PC-9 (cell line): ENCODE results near the gene CFAP97D2.

ENCODE experiments used
- EZH2 ChIP-seq: fragments of 200-600 bp; sonication (generic); IDR thresholded peaks from 2 replicates; pipeline ENCODE4 v1.8.0; 2017; ENCODE audit warnings: antibody characterized with exemption, low read depth
- TF ChIP-seq, protein P1 (sequence below): fragments of 200-600 bp; sonication (generic); conservative IDR thresholded peaks from 2 replicates; pipeline ENCODE4 v1.6.1; 2017; ENCODE audit warnings: mixed run types, antibody characterized with exemption, mild to moderate bottlenecking, moderate library complexity

DNA sequence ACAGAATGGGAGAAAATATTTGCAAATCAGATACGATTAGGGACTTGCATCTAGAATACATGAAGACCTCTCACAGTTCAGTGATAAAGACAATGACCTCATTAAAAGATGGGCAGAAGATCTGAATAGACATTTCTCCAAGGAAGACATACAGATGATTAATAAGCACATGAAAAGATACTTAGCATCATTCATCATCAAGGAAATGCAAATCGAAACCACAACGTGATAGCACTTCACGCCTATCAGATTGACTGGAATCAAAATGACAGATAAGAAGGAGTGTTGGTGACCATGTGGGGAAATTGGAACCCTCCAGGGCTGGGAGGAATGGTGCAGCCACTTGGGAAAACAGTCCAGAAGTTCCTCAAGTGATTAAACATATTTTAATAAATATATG is 25.8 kb downstream of the CFAP97D2 start:
- no peak for TF ChIP-seq EZH2
- TF ChIP-seq, protein P1, sequence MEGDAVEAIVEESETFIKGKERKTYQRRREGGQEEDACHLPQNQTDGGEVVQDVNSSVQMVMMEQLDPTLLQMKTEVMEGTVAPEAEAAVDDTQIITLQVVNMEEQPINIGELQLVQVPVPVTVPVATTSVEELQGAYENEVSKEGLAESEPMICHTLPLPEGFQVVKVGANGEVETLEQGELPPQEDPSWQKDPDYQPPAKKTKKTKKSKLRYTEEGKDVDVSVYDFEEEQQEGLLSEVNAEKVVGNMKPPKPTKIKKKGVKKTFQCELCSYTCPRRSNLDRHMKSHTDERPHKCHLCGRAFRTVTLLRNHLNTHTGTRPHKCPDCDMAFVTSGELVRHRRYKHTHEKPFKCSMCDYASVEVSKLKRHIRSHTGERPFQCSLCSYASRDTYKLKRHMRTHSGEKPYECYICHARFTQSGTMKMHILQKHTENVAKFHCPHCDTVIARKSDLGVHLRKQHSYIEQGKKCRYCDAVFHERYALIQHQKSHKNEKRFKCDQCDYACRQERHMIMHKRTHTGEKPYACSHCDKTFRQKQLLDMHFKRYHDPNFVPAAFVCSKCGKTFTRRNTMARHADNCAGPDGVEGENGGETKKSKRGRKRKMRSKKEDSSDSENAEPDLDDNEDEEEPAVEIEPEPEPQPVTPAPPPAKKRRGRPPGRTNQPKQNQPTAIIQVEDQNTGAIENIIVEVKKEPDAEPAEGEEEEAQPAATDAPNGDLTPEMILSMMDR: no peak
